ENCODE measurements around the gene STRIP2. TPM values are rescaled to one million over a fixed set of nuclear protein-coding genes. Genes with fewer than 3 reads are reported as not detected.

The STRIP2 gene
- total RNA-seq, 3 donors from 2014 or later: under 0.01 to 1.9 (median 1.8) TPM

DNA sequence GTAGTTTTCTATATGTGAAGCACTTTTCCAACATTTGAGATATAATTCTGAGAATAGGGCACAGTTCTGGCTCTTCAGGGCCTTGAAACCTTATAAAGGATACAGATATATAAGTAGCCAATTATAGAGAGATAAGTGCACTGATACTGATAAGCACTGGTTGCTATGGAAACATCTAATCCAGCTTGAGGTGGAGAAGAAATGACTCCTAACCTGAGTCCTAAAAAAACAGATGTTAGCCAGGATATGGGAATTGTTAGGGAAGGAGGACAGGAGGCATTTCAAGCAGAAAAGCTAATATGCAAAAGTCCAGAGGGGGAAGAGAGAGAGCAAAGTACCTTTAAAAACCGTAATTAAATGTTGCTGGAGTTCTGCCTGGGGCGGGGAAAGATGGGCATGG is 30.8 kb downstream of the STRIP2 start:
- intact Hi-C loops (cut with DNase I; ENCODE audit: low total_unique reads): no loop called here
- no peak overlapping the region for H3K27ac ChIP-seq

GRCh38 chr7:129466796-129467195 is 32.6 kb downstream of the STRIP2 start:
- intact Hi-C loops (cut with DNase I; ENCODE audit: low total_unique reads): no loop called here
- H3K4me1 ChIP-seq: no peaks in the 10 kb centered on the region
- no peaks in the 10 kb centered on the region for H3K36me3 ChIP-seq
- H3K9me3 ChIP-seq: no peaks in the 10 kb centered on the region
- H3K27ac ChIP-seq: no peak overlapping the region
- no peak overlapping the region for H3K4me3 ChIP-seq
- no peak for DNase-seq (ENCODE audit: low spot score in 2 of 2)
- H3K27me3 ChIP-seq: no peaks in the 10 kb centered on the region
- no peak for TF ChIP-seq POLR2AphosphoS5 (IDR thresholded peaks at IDR 0.05)

More for the DNA sequence above, 30.8 kb downstream of the STRIP2 start:
- no peaks in the 10 kb centered on the region for H3K27me3 ChIP-seq
- no peaks in the 10 kb centered on the region for H3K9me3 ChIP-seq
- no peak overlapping the region for H3K4me3 ChIP-seq
- no peak for TF ChIP-seq POLR2AphosphoS5 (IDR thresholded peaks at IDR 0.05)
- TF ChIP-seq POLR2A (IDR thresholded peaks at IDR 0.05): no peak
- TF ChIP-seq, protein P1, sequence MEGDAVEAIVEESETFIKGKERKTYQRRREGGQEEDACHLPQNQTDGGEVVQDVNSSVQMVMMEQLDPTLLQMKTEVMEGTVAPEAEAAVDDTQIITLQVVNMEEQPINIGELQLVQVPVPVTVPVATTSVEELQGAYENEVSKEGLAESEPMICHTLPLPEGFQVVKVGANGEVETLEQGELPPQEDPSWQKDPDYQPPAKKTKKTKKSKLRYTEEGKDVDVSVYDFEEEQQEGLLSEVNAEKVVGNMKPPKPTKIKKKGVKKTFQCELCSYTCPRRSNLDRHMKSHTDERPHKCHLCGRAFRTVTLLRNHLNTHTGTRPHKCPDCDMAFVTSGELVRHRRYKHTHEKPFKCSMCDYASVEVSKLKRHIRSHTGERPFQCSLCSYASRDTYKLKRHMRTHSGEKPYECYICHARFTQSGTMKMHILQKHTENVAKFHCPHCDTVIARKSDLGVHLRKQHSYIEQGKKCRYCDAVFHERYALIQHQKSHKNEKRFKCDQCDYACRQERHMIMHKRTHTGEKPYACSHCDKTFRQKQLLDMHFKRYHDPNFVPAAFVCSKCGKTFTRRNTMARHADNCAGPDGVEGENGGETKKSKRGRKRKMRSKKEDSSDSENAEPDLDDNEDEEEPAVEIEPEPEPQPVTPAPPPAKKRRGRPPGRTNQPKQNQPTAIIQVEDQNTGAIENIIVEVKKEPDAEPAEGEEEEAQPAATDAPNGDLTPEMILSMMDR (IDR thresholded peaks at IDR 0.05): no peak
- H3K4me1 ChIP-seq: no peaks in the 10 kb centered on the region
- DNase-seq (ENCODE audit: low spot score in 2 of 2): no peak
- H3K36me3 ChIP-seq: no peaks in the 10 kb centered on the region

- no peak for DNase-seq (ENCODE audit: low spot score in 2 of 2)
- H3K9me3 ChIP-seq: no peaks in the 10 kb centered on the region
- H3K4me1 ChIP-seq: no peaks in the 10 kb centered on the region
- H3K36me3 ChIP-seq: no peaks in the 10 kb centered on the region
- intact Hi-C loops (cut with DNase I; ENCODE audit: low total_unique reads): no loop called here
- H3K27ac ChIP-seq: no peak overlapping the region
- no peaks in the 10 kb centered on the region for H3K27me3 ChIP-seq
- TF ChIP-seq POLR2AphosphoS5 (IDR thresholded peaks at IDR 0.05) (no peak), POLR2A (IDR thresholded peaks at IDR 0.05) (no peak)
- TF ChIP-seq, protein P1 (IDR thresholded peaks at IDR 0.05): no peak
- no peak overlapping the region for H3K4me3 ChIP-seq
These were observed 33.9 kb downstream of the STRIP2 start for GRCh38 chr7:129468087-129468486.

DNA sequence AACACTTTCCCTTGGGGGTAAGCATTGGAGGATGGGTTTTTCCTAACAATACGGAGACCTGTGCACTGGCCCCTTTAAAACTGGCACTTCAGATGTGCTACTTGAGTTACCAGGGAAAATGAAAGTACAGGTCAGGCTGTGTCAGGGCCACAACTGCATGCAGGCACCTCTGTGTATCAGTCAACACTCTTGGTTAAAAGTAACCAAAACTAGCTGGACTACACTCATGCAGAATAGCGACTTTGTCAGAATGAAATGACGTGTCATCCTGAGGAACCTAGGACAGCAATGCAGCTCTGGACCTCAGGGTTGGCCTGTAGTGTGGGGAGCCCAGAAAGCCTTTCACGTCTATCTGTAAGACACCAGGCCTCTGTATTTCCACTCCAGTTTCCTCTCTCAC is 34.3 kb downstream of the STRIP2 start:
- Histone ChIP-seq H3K4me3 (no peak overlapping the region), H3K27me3 (no peaks in the 10 kb centered on the region), H3K36me3 (no peaks in the 10 kb centered on the region), H3K27ac (no peak overlapping the region), H3K4me1 (no peaks in the 10 kb centered on the region), H3K9me3 (no peaks in the 10 kb centered on the region)
- DNase-seq (ENCODE audit: low spot score in 2 of 2): no peak
- intact Hi-C loops (cut with DNase I; ENCODE audit: low total_unique reads): no loop called here
- no peak for TF ChIP-seq POLR2A (IDR thresholded peaks at IDR 0.05)

DNA sequence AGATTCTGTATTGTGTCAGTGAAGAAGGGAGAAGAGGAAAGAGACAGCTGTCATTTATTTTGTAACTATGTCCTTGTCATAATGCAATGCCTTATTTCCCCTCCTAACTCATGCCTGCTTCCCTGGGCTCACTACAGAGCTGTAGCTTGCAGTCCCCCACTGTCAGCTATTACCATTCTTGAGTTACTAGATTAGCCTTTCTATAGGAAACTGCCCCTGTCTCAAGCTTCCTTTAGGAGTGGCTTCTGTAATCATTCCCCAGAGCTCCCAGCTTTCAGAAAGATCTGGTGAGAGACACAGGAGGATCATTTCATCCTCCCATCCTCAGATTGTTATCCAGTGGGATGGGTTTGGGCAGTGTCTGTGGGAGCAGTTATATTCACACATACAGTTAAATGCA is 35.7 kb downstream of the STRIP2 start:
- H3K27ac ChIP-seq: no peak overlapping the region

GRCh38 chr7:129470411-129470810 is 36.2 kb downstream of the STRIP2 start:
- Histone ChIP-seq H3K4me1 (no peaks in the 10 kb centered on the region), H3K9me3 (no peaks in the 10 kb centered on the region), H3K4me3 (no peak overlapping the region), H3K27me3 (no peaks in the 10 kb centered on the region), H3K27ac (no peak overlapping the region), H3K36me3 (no peaks in the 10 kb centered on the region)
- DNase-seq (ENCODE audit: low spot score in 2 of 2): no peak
- intact Hi-C loops (cut with DNase I; ENCODE audit: low total_unique reads): loop anchor here (10.0 kb wide), 1 partner anchor 106 kb away; no protein-coding TSS in a partner anchor
- no peak for TF ChIP-seq POLR2AphosphoS5 (IDR thresholded peaks at IDR 0.05)
- TF ChIP-seq POLR2A (IDR thresholded peaks at IDR 0.05): no peak
- TF ChIP-seq, protein P1 (IDR thresholded peaks at IDR 0.05): no peak

More for the DNA sequence above, 35.7 kb downstream of the STRIP2 start:
- Histone ChIP-seq H3K4me1 (no peaks in the 10 kb centered on the region), H3K9me3 (no peaks in the 10 kb centered on the region), H3K36me3 (no peaks in the 10 kb centered on the region), H3K4me3 (no peak overlapping the region), H3K27me3 (no peaks in the 10 kb centered on the region)
- TF ChIP-seq POLR2A (IDR thresholded peaks at IDR 0.05) (no peak), POLR2AphosphoS5 (IDR thresholded peaks at IDR 0.05) (no peak)
- TF ChIP-seq, protein P1 (IDR thresholded peaks at IDR 0.05): no peak
- DNase-seq (ENCODE audit: low spot score in 2 of 2): no peak
- intact Hi-C loops (cut with DNase I; ENCODE audit: low total_unique reads): loop anchor here (10.0 kb wide), 1 partner anchor 105 kb away; no protein-coding TSS in a partner anchor

Data from breast epithelium (tissue), 4 donors.